Mesenteric fat pad (tissue), 1 donor: ENCODE measurements around the gene MT4. TPM values are rescaled to one million over a fixed set of nuclear protein-coding genes. Genes with fewer than 3 reads are reported as not detected.

Experiments used
- DNase-seq: peaks from one replicate; pipeline ENCODE4 v3.0.0-alpha.2; 2020; ENCODE audit warnings: low spot score
- total RNA-seq: library from RNA; stranded (reverse); fragmentation: NEBNext Ultra II Directional; extraction: Animal tissue kit (Norgen Biotek cat#: 25700); gene quantifications from one replicate; pipeline ENCODE4 v1.2.1, GENCODE V29; 2021
- donor health status: DM: yes; HTN: yes; CAD: no.

MT4 gene
- total RNA-seq, 1 donor from 2014 or later: not detected

- DNase-seq: no peak
Measured at GRCh38 chr16:56618138-56618537, 53.3 kb downstream of the MT4 start.

Other genes with a start within 250 kb of the MT4 start
- gene AMFR, start 139.5 kb upstream of the MT4 start, total RNA-seq: 113 TPM
- gene NUDT21, start 113.7 kb upstream of the MT4 start, total RNA-seq: 71.1 TPM
- 44.9 TPM for gene OGFOD1, start 113.5 kb upstream of the MT4 start, total RNA-seq
- gene BBS2, start 45.0 kb upstream of the MT4 start, total RNA-seq: 24.9 TPM
- gene MT3, start 24.5 kb downstream of the MT4 start, total RNA-seq: not detected
- 2,392 TPM for gene MT2A, start 43.5 kb downstream of the MT4 start, total RNA-seq
- gene MT1E, start 60.7 kb downstream of the MT4 start, total RNA-seq: 410 TPM
- 367 TPM for gene MT1M, start 67.6 kb downstream of the MT4 start, total RNA-seq
- gene MT1A, start 73.6 kb downstream of the MT4 start, total RNA-seq: 769 TPM
- gene MT1B, start 86.8 kb downstream of the MT4 start, total RNA-seq: not detected
- 11.8 TPM for gene MT1F, start 92.9 kb downstream of the MT4 start, total RNA-seq
- 41.5 TPM for gene MT1G, start 103.0 kb downstream of the MT4 start, total RNA-seq
- 0.58 TPM for gene MT1H, start 104.7 kb downstream of the MT4 start, total RNA-seq
- 971 TPM for gene MT1X, start 117.4 kb downstream of the MT4 start, total RNA-seq
- gene NUP93, start 165.1 kb downstream of the MT4 start, total RNA-seq: 52.7 TPM